LNCaP clone FGC (cell line): ENCODE data around the gene CDC73.
"Not testable (repeated sequence)": the region's sequence is repeated elsewhere in the genome, so short reads cannot be mapped to it uniquely, and the experiment has no call there.

Source experiments
- DNase-seq: peaks from one replicate; pipeline ENCODE4 v3.0.0-alpha.2; 2011; ENCODE audit warnings: low read depth
- H3K4me3 ChIP-seq: 2 replicates; pipeline ENCODE4 v1.5.1; 2011; ENCODE audit warnings: mild to moderate bottlenecking, low read depth, low read length, control low read depth
- CTCF ChIP-seq: IDR thresholded peaks from 2 replicates; pipeline ENCODE4 v1.5.1; 2012; ENCODE audit warnings: mild to moderate bottlenecking; ENCODE audit not compliant: control insufficient read depth, insufficient read depth; ENCODE audit errors: extremely low read depth

The CDC73 gene

DNA sequence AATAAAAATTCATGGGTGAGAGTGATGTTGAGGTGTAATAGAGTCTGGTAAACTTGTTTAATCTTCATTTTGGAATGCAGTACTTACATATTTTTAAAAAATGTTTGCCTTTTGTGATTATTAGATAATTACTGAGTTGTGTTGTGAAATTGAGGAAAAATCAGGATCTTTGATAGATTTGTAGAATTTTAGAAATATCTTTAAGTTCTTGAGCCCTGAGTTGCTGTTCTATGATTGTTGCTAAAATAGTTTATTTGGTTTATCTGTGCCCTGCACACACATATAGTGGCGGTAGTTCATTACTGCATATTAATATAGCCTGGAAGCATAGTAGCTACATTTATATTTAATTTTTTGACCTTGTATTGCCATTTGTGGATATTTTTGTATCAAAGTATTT is 62.9 kb downstream of the CDC73 start:
- no peak for DNase-seq
- no peak overlapping the region for H3K4me3 ChIP-seq
- no peak for TF ChIP-seq CTCF

GRCh38 chr1:193185211-193185610 is 63.4 kb downstream of the CDC73 start:
- no peak overlapping the region for H3K4me3 ChIP-seq
- TF ChIP-seq CTCF: no peak
- DNase-seq: no peak

DNA sequence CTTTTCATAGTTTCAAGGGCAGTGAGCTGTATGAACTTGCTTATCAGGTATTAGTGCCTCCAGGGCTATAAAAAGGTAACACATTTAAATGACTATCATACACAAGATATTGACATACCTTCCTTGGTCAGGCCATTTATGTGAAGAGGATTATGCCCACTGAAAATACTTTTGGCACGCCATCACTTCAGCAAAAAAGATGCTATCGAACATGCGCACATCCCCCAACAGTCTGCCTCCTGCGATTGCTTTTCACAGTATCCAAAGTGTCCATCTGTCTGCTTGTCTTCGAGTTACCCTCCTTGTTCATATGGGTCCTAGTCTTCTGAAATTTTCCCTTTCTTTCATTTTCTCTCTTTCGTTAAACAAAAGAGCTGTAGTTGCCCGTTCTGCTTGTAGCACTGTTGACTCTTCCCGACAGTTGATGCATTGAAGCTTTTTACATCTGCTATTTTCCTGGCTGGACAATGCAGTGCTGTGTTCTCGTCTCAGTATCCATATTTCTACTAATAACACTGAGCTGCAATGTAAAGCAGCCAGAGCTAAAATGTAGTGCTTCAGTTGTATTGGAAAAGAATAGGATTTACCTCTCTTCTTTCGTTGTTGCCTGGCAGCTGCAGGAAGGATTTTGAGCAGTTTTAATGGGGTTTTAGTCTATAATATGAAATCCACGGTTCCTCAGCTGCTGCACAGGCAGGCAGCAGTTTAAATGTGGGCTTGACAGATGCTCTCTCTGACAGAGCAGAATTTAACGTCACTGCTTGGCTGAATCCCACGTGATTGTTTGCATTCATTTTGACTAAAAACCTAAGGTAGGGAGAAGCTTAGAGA is 64.3 kb downstream of the CDC73 start, which contains the start of gene B3GALT2:
Gene B3GALT2, minus strand, starts transcription at position 713 of the 831 bp plus-strand sequence. CDS start 5,051 bp downstream, outside the sequence.
- TF ChIP-seq CTCF: no peak
- DNase-seq: no peak
- H3K4me3 ChIP-seq: no peak within 1 kb of the TSS

DNA sequence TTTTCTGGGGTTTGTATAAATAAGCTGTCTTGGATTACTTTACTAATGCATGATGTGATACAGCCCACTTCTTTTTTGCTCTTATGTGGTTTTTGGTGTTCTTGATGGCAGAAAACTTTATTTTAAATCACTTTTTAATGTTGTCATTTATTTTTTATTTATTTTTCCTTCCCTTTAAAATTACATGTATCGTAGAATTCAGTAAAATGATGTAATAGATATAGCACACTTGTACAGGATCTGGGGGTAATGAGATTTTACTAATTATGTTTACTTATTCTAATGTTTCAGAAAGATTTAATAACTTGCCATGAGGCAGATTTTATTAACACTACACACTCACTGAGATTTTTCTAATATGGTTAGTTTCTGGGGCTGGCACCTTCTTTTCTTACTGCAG is 65.3 kb downstream of the CDC73 start:
- TF ChIP-seq CTCF: no peak
- H3K4me3 ChIP-seq: no peak overlapping the region
- no peak for DNase-seq

DNA sequence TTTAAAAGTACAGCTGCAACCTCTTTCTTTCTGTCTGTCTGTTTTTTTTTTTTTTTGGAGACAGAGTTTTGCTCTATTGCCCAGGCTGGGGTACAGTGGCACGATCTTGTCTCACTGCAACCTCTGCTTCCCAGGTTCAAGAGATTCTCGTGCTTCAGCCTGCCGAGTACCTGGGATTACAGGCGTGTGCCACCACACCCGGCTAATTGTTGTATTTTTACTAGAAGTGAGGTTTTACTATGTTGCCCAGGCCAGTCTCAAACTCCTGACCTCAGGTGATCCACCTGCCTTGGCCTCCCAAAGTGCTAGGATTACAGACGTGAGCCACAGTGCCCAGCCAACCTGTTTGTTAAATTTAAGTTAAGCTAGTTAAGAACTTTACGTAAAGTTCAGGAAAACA is 67.1 kb downstream of the CDC73 start:
- H3K4me3 ChIP-seq, DNase-seq: not testable (repeated sequence)

GRCh38 chr1:193189442-193190095 is 67.7 kb downstream of the CDC73 start:
- H3K4me3 ChIP-seq: no peak overlapping the region
- TF ChIP-seq CTCF: no peak
- DNase-seq: no peak

DNA sequence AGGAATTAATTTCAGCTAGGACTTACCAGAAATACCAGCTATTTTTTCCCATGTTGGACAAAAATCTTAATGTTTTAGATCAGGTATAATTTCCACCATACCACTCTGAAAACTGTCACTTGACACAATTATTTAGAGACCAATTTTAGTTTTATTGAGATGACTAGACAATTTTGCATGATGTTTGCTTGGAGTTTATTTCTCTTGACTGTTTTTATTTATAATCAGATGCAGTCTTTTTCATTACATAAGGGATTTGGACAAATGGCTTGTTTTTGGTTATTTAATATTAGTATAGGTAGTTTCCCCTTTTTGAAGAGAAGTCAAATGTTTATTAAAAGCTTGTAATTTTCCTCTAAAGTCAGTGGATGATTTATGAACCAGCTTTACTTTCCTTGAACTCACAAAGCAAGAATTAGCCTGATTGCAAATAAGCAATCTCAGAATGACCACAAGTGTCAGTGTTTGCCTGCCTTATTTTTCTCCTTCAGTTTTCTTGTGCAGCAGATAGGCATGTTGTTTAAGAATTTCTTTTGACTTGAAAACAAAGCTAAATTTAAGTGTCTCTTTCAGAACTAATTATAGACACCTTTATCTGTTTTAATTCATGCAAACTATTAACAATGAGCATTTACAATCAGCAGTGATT is 68.4 kb downstream of the CDC73 start:
- H3K4me3 ChIP-seq: no peak overlapping the region
- DNase-seq: no peak
- TF ChIP-seq CTCF: peak; percentile 55
